Activated naive CD4-positive, alpha-beta T cell treated with anti-CD3 and anti-CD28 coated beads, Interleukin-2, amount 50 U/mL, for 24 hours (primary cell): Measurements from ENCODE around the gene SLC39A5.

Source experiments
- H3K27ac Mint-ChIP-seq: one replicate; pipeline ENCODE4 v1.8.0; 2021; ENCODE audit warnings: mild to moderate bottlenecking, mixed read lengths
- H3K27me3 Mint-ChIP-seq: one replicate; pipeline ENCODE4 v1.8.0; 2021; ENCODE audit warnings: mixed read lengths
- H3K36me3 Mint-ChIP-seq: one replicate; pipeline ENCODE4 v1.8.0; 2021; ENCODE audit warnings: mixed read lengths
- H3K4me1 Mint-ChIP-seq: one replicate; pipeline ENCODE4 v1.8.0; 2021; ENCODE audit warnings: mixed read lengths
- H3K4me3 Mint-ChIP-seq: one replicate; pipeline ENCODE4 v1.8.0; 2021; ENCODE audit warnings: mild to moderate bottlenecking, mixed read lengths
- H3K9me3 Mint-ChIP-seq: one replicate; pipeline ENCODE4 v1.8.0; 2021; ENCODE audit warnings: mixed read lengths

SLC39A5 gene

DNA sequence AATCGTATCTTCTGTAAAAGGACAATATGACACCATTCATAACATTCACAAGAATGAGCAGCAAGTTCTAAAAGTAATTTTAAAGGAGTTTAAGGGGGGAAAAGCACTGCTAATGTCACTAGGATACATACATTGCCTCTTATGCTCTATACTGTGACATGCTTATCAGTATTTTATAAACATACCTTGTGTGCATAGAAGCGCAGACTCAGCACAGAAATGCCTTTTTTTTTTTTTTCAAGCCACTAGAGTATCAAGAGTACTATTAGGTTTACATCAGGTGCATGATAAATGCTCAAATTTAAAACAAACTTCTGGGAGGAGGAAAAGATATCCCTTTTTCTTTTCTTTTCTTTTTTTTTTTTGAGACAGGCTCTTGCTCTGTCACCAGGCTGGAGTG is 27.0 kb upstream of the SLC39A5 start:
- Mint-ChIP-seq H3K4me1 (peaks cover 4% of the 10 kb centered on the region), H3K4me3 (no peak overlapping the region), H3K36me3 (peaks cover 4% of the 10 kb centered on the region), H3K27me3 (no peaks in the 10 kb centered on the region), H3K9me3 (no peaks in the 10 kb centered on the region), H3K27ac (peak overlapping the region; percentile 90)

DNA sequence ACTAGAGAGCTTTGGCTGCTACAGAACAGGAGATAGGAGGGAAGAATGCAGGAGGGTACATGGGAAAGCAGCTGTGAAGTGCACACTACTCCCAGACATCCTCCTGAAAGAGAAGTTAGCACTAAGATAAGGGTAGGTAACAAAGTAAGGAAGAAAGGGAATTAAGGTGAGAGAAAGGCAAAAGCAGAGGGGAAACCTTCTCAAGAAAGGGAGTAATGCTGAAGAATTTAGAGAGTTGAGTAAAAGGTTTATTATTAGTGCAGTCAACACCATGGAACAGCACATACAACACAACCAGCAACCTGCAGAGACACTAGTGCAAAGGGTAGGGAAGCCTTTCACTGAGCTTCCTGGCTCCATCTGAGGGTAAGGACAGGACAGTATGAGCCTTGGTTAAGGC is 25.6 kb upstream of the SLC39A5 start:
- Mint-ChIP-seq H3K4me1 (peaks cover 4% of the 10 kb centered on the region), H3K9me3 (no peaks in the 10 kb centered on the region), H3K36me3 (peaks cover 4% of the 10 kb centered on the region), H3K27me3 (no peaks in the 10 kb centered on the region), H3K4me3 (no peak overlapping the region), H3K27ac (peak overlapping the region; percentile 61)

GRCh38 chr12:56205445-56205844 is 24.4 kb upstream of the SLC39A5 start:
- no peak overlapping the region for H3K4me3 Mint-ChIP-seq
- H3K27ac Mint-ChIP-seq, result no peak overlapping the region
- H3K36me3 Mint-ChIP-seq, result peaks cover 4% of the 10 kb centered on the region
- no peaks in the 10 kb centered on the region for H3K27me3 Mint-ChIP-seq
- H3K4me1 Mint-ChIP-seq, result peaks cover 4% of the 10 kb centered on the region
- H3K9me3 Mint-ChIP-seq, result no peaks in the 10 kb centered on the region

- Mint-ChIP-seq H3K36me3 (peaks cover 7% of the 10 kb centered on the region), H3K9me3 (no peaks in the 10 kb centered on the region), H3K4me3 (no peak overlapping the region), H3K27me3 (no peaks in the 10 kb centered on the region), H3K4me1 (peaks cover 4% of the 10 kb centered on the region), H3K27ac (peak overlapping the region; percentile 25)
Observed at GRCh38 chr12:56206452-56207166, 23.2 kb upstream of the SLC39A5 start.

- Mint-ChIP-seq H3K4me1 (peaks cover 4% of the 10 kb centered on the region), H3K36me3 (peaks cover 7% of the 10 kb centered on the region), H3K9me3 (no peaks in the 10 kb centered on the region), H3K27ac (no peak overlapping the region), H3K4me3 (no peak overlapping the region), H3K27me3 (no peaks in the 10 kb centered on the region)
Observed at GRCh38 chr12:56208006-56208405, 21.8 kb upstream of the SLC39A5 start.

GRCh38 chr12:56212361-56212760 is 17.5 kb upstream of the SLC39A5 start:
- H3K9me3 Mint-ChIP-seq, result no peaks in the 10 kb centered on the region
- peaks cover 17% of the 10 kb centered on the region for H3K4me1 Mint-ChIP-seq
- no peak overlapping the region for H3K27ac Mint-ChIP-seq
- H3K27me3 Mint-ChIP-seq, result no peaks in the 10 kb centered on the region
- no peak overlapping the region for H3K4me3 Mint-ChIP-seq
- H3K36me3 Mint-ChIP-seq, result peaks cover 11% of the 10 kb centered on the region

GRCh38 chr12:56213878-56214277 is 16.0 kb upstream of the SLC39A5 start:
- H3K4me3 Mint-ChIP-seq, result no peak overlapping the region
- H3K27ac Mint-ChIP-seq, result no peak overlapping the region
- no peaks in the 10 kb centered on the region for H3K9me3 Mint-ChIP-seq
- H3K27me3 Mint-ChIP-seq, result no peaks in the 10 kb centered on the region
- H3K4me1 Mint-ChIP-seq, result peaks cover 17% of the 10 kb centered on the region
- H3K36me3 Mint-ChIP-seq, result peaks cover 11% of the 10 kb centered on the region

- Mint-ChIP-seq H3K4me3 (no peak overlapping the region), H3K36me3 (peaks cover 8% of the 10 kb centered on the region), H3K27ac (no peak overlapping the region), H3K27me3 (no peaks in the 10 kb centered on the region), H3K4me1 (peaks cover 26% of the 10 kb centered on the region), H3K9me3 (no peaks in the 10 kb centered on the region)
Observed at GRCh38 chr12:56216461-56216860, 13.4 kb upstream of the SLC39A5 start.

DNA sequence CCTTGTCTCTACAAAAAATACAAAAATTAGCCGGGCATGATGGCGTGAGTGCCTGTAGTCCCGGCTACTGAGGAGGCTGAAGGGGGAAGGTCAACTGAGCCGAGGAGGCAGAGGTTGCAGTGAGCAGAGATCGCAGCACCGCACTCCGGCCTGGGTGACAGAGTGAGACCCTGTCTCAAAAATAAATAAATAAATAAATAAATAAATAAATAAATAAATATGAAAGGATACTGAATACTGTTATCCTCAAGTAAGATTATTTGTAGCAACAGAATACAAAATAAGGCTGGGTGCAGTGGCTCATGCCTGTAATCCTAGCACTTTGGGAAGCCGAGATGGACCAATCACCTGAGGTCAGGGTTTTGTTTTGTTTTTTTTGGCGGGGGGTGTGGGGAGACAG is 10.0 kb upstream of the SLC39A5 start:
- Mint-ChIP-seq H3K4me3 (peak overlapping the region; percentile 30), H3K4me1 (peaks cover 48% of the 10 kb centered on the region), H3K36me3 (peaks cover 4% of the 10 kb centered on the region), H3K27me3 (no peaks in the 10 kb centered on the region), H3K27ac (no peak overlapping the region), H3K9me3 (no peaks in the 10 kb centered on the region)

- no peaks in the 10 kb centered on the region for H3K36me3 Mint-ChIP-seq
- no peaks in the 10 kb centered on the region for H3K27me3 Mint-ChIP-seq
- H3K4me3 Mint-ChIP-seq, result peak overlapping the region; percentile 97
- H3K9me3 Mint-ChIP-seq, result no peaks in the 10 kb centered on the region
- peak overlapping the region; percentile 99 for H3K27ac Mint-ChIP-seq
- H3K4me1 Mint-ChIP-seq, result peaks cover 50% of the 10 kb centered on the region
Observed at GRCh38 chr12:56220611-56221231, 9.1 kb upstream of the SLC39A5 start.

- Mint-ChIP-seq H3K4me3 (peak overlapping the region; percentile 97), H3K9me3 (no peaks in the 10 kb centered on the region), H3K4me1 (peaks cover 46% of the 10 kb centered on the region)
Observed at GRCh38 chr12:56221232-56221756, 8.6 kb upstream of the SLC39A5 start.

DNA sequence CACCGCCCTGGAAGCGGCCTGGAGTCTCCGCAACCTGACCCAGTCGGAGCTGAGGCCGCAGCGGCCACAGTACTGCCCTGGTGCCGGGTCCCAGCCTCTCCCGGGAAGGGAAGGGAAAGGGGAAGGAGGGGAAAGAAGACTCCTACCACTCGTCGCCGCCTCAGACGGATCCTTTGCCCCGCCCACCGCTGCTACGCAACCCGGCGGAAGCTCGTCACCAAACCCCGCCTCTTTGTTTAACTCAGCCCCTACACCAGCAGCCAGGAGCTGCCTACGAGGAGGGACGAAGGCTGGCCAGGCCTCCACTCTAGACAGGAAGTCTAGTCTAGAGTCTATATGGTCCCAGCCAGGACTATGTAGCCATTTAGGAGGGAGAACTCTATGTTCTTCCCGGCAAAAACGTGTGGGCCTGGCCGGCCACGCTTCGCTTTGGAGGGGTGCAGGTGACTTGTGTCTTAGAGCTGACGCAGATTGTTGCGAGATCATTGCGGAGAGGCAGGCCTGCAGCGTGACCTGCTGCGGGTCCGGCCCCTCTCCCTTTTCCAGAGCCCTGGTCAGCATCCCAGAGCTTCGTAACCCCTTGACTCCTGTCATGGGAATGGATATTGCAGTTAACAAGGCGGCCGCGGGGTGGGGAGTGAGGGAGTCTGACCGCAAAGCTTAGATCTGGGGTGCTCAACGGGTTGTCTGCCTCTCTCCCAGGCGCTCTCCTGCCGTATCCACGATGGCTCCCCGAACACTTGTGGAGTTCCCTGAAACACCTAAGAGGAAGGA is 7.9 kb upstream of the SLC39A5 start, which contains the start of gene RNF41:
Gene RNF41 (minus strand): TSS at position 166 of the 774 bp plus-strand sequence. CDS start 7,875 bp downstream, outside the sequence.
- Mint-ChIP-seq H3K4me3 (peak within 1 kb of the TSS; percentile 97), H3K27me3 (no peaks in the 10 kb centered on the region), H3K27ac (peak within 1 kb of the TSS; percentile 99), H3K36me3 (peaks cover 2% of the 10 kb centered on the region), H3K4me1 (peaks cover 42% of the 10 kb centered on the region), H3K9me3 (no peaks in the 10 kb centered on the region)

More at GRCh38 chr12:56221232-56221756, 8.6 kb upstream of the SLC39A5 start:
- peaks cover 1% of the 10 kb centered on the region for H3K36me3 Mint-ChIP-seq
- no peaks in the 10 kb centered on the region for H3K27me3 Mint-ChIP-seq
- peak overlapping the region; percentile 99 for H3K27ac Mint-ChIP-seq

DNA sequence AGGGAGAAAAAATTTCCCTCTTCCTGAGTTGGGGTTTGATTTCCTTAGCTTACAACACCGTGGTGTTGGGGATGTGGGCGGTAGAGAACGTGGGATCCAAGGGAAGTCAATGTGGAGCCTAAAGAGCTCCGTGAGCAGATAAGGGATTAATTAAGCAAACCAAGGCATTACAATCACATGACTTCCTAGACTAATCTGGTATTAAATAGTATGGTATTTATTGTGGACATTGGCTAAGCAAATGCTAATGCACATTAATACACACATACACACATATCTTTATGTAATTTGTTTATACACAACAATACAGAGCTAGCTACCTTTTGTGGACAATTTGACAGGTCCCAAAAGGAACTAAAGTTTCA is 7.3 kb upstream of the SLC39A5 start:
- no peaks in the 10 kb centered on the region for H3K27me3 Mint-ChIP-seq
- peaks cover 42% of the 10 kb centered on the region for H3K4me1 Mint-ChIP-seq
- H3K9me3 Mint-ChIP-seq, result no peaks in the 10 kb centered on the region
- H3K36me3 Mint-ChIP-seq, result peaks cover 2% of the 10 kb centered on the region
- H3K27ac Mint-ChIP-seq, result peak overlapping the region; percentile 99
- peak overlapping the region; percentile 97 for H3K4me3 Mint-ChIP-seq

- H3K27ac Mint-ChIP-seq, result peak overlapping the region; percentile 85
- no peaks in the 10 kb centered on the region for H3K27me3 Mint-ChIP-seq
- H3K4me3 Mint-ChIP-seq, result peak overlapping the region; percentile 97
- peaks cover 42% of the 10 kb centered on the region for H3K4me1 Mint-ChIP-seq
- peaks cover 2% of the 10 kb centered on the region for H3K36me3 Mint-ChIP-seq
- no peaks in the 10 kb centered on the region for H3K9me3 Mint-ChIP-seq
Observed at GRCh38 chr12:56223571-56224101, 6.2 kb upstream of the SLC39A5 start.

DNA sequence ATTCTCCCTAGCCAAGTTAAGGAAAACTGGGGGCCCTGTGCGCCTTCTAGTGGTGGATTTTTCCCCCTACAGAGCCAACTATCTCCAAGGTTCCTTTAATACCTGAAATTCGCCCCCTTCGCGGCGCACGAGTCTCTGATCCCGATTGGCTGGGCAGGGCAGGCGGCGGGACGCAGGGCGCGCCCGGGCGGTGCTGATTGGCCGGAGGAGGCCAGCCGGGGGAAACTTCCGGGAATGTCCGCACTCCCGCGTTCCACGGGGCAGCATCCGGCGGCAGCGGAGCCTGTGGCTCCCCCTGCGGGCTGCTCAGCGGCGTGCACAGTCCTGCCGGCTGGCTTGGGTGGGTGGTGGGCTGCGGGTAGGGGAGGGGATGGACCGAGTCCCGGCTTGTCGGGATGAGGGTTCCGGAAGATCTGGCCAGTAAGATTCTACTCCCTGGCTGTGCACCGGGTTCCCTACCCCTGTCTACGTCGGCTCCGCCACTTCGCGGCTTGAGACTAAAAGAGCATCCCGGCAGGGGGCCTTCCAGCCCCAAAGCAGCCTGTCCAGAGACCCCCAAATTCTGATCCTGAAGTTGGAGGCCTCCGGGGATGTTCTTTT is 5.6 kb upstream of the SLC39A5 start, which contains the start of gene NABP2:
Gene NABP2 (plus strand): TSS at position 241 of the 600 bp plus-strand sequence. CDS start 515 bp downstream, outside the sequence.
- Mint-ChIP-seq H3K4me1 (peaks cover 42% of the 10 kb centered on the region), H3K4me3 (peak within 1 kb of the TSS; percentile 97), H3K27me3 (no peaks in the 10 kb centered on the region), H3K27ac (peak within 1 kb of the TSS; percentile 85), H3K36me3 (peaks cover 2% of the 10 kb centered on the region), H3K9me3 (no peaks in the 10 kb centered on the region)
